GM21576 (cell line): ENCODE measurements around the gene STK39.

ENCODE experiments used
- ATAC-seq: cut with Tn5 transposase; IDR thresholded peaks from one replicate; pipeline ENCODE4 v1.9.1; 2021; ENCODE audit warnings: mild to moderate bottlenecking, moderate library complexity; ENCODE audit not compliant: unreplicated experiment

Gene STK39

GRCh38 chr2:168185583-168186274 is 61.7 kb downstream of the STK39 start:
- no peak for ATAC-seq

- ATAC-seq = no peak
Measured at GRCh38 chr2:168184681-168185513, 62.5 kb downstream of the STK39 start.

DNA sequence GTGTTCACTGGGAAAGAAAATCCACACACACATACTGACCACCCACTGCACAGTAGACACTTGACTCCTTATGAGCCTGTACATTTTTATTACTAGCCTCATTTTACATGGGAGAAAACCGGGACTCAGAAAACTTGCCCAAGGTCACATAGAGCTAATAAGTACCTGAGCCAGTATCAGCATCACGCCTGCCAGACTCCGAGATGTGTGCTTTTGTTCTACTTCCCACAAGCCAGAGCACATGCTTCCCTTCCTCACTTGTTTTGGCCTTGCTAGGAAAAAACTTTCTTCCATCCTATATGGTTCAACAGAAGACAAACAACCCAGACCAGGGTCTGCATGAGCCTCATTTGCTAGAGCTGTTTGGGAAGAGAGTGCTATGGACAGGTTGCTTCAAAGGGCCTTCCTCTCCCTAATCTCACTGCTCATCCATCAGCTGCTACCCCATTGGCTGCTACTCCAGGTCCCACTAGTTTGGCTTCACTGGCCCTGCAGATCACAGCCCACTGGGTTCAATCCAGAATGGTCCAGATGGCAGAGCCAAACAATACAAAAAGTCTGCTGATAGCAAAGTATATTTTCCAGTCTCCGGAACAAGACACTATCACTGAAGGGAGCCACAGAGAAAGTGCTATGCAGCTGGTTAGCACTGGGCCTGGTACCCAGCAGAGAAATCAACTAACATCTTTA is 63.9 kb downstream of the STK39 start:
- ATAC-seq = no peak

- no peak for ATAC-seq
Measured at GRCh38 chr2:168182550-168183249, 64.7 kb downstream of the STK39 start.

- ATAC-seq = no peak
Measured at GRCh38 chr2:168181825-168182224, 65.6 kb downstream of the STK39 start.

DNA sequence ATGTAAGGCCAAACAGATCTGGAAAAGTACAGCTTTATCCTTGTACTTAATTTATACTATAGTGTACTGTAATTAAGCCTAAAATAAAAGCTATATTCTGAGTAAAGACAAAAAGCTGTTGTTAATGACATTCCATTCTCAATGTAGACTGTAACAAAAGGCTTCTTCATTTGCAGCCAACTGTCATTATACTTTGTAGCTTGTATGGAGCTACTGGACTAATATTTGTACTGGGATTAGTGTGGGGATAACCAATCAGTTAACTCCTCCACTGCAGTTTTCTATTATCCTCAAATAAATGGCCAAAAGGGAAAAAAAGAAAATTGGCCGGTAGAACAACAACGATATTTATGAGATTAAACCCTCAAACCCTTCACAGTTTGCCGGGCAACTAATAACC is 66.5 kb downstream of the STK39 start:
- ATAC-seq = no peak

DNA sequence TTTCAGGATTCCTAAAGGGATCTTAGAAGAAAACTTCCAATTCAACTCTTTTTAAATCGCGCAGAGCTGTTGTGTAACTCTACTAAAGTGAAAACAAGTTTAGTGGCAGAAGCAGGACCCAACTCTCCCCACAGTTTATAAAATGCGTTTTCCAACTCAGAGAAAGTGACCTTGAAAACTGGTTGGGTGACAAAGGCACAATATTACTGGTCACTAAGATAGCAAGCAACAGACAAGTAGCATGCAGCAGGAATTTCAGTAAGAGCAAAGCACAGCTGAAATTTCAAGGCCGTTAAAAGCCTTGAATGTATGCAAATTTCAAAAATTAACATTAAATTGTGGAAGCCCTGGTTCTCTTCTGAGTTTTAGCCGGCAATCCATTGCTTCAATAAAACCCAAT is 66.9 kb downstream of the STK39 start:
- no peak for ATAC-seq

GRCh38 chr2:168179592-168179991 is 67.8 kb downstream of the STK39 start:
- no peak for ATAC-seq

DNA sequence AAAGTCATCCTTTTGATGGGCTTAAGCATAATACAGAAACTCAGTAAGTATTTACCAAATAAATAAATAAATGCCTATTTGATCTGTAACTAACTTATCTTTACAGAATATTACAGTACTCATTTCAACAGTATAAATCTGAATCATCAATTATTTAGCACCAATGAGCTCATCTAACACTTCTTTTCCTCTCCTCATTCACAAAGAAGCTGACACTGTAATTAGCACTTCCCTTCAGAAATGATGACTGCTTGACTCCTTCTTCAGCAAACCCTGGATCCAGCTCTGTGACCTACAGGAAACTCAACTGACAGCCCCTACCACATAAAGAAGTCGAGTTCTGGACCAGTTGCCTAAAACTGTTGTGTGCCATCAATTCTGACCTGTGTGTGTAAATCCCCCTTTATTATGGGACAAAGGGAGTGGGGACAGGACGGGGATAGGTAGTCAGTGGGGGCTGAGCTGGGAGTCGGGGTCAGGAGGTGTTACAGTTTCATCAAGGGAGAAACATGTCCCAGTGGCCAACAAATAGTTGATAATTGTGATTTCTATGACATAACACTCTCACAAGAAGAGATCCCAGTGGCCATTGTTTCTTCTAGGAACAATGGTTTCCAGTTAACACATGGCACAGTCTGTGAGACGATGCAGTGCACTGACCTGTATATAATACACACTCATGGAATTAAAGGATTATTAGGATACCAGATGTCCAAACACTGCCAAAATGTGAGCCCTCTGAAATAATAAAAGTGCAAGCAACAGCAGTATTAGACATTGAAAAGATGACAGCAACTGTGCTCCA is 68.7 kb downstream of the STK39 start:
- ATAC-seq = no peak

GRCh38 chr2:168176402-168176801 is 71.0 kb downstream of the STK39 start:
- no peak for ATAC-seq

- no peak for ATAC-seq
Measured at GRCh38 chr2:168175469-168175868, 71.9 kb downstream of the STK39 start.

DNA sequence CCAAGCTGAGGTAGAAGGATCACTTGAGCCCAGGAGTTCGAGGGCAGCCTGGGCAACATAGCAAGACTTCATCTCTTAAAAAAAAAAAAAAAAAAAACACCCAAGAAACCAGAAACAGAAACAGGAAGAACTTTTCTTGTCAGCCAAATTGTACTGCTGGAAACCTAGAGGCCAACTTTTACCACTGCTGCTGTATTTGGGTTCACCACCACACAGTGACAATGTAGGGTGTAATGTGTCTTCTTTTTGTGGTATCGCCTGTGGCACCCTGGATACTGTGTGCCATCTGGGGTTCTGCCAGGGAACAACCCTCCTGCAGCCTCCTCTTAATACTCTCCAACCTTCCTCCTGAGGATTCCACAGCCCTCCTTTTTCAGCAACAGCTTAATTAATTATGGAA is 72.6 kb downstream of the STK39 start:
- no peak for ATAC-seq

- no peak for ATAC-seq
Measured at GRCh38 chr2:168172071-168172470, 75.3 kb downstream of the STK39 start.

GRCh38 chr2:168171059-168171762 is 76.2 kb downstream of the STK39 start:
- ATAC-seq = no peak

DNA sequence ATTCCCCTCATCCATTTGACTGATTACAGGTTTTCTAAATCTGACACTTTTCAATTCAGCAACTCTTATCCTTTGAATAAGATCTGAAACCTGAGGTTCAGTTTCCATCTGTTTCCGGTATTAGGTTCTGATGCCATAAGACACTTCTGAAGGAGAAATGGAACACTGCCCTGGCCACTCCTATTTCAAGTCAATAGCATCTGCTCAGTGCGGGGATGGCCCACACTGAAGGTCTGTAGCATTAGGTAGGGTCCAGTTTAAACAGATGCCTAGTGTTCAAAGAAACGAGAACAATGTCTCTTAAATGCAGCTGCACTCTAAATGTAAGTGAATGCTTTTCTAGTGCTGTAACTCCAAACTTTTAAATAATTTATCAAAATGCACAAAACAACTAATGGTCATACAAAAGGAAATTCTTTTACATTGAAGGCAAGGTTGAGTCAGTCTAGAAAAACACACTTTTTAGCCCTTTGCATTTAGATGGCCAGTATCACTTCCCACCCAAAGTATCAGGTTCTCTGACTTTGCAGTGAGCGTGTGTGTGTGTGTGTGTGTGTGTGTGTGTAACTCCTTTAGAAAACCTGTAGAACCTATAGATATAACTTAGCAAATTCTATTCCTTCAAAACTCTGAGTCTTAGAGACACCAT is 78.2 kb downstream of the STK39 start:
- no peak for ATAC-seq

DNA sequence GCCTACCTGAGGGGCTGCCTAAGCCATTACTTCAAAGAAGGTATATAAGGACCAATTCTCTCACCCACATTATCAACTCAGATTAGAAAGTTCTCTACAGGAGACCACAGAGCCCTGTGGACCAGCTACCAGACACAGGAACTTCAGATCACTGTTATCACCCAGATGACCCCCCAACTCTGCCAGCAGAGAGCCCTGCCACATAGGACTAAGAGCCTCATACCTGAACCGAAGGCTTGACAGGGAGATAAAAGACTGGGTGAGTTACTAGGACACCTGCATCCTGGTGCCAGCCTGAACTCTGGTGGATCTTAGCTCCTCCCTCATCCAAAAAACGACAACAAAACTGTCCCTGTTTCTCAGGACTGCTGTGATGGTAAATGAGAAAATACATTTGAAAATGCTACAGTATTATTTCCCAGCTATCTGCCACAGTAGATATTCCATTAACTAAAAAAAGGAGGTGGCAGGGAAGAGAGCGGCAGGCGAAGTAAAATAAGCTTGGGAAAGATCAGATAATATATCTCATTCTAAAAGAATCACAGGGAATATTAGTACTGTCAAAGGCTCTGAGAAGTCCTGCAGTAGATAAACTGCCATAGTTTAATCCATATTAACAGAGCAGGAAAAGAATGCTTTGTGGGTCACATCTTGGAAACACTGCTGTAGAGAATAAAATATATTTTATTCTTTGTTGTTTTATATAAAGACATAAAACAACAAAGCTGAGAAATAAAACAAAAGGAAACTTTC is 79.7 kb downstream of the STK39 start:
- no peak for ATAC-seq

GRCh38 chr2:168166902-168167510 is 80.4 kb downstream of the STK39 start:
- no peak for ATAC-seq
